RWPE1 (cell line): ENCODE data around the gene HES2.
"Not testable (repeated sequence)": the region's sequence is repeated elsewhere in the genome, so short reads cannot be mapped to it uniquely, and the experiment has no call there.

ENCODE experiments used
- CTCF ChIA-PET: fragments of 350-600 bp; sonication (Branson Sonifier 250); formaldehyde crosslinking; extraction: SDS; loops from one replicate; lab custom pipeline; 2021; lab: Yijun Ruan, JAX
- POLR2A ChIA-PET: fragments of 400-600 bp; formaldehyde crosslinking; extraction: SDS; loops from one replicate; lab custom pipeline; 2020; ENCODE audit warnings: antibody characterized with exemption; ENCODE audit not compliant: low non-redundant PET; lab: Yijun Ruan, JAX
- DNase-seq: peaks from one replicate; pipeline ENCODE4 v3.0.0; 2012; ENCODE audit warnings: low spot score
- H3K27ac ChIP-seq: fragments of 450-650 bp; 2 replicates; pipeline ENCODE4 v1.5.1; 2017
- CTCF ChIP-seq: fragments of 450-650 bp; conservative IDR thresholded peaks from 2 replicates; pipeline ENCODE4 v1.5.1; 2017; ENCODE audit warnings: low read depth, mild to moderate bottlenecking

Gene HES2

GRCh38 chr1:6435547-6435946 lies 15.8 kb upstream of the HES2 start:
- TF ChIP-seq CTCF = no peak
- ChIA-PET CTCF (no interaction called here), POLR2A (no interaction called here)
- H3K27ac ChIP-seq = no peak overlapping the region
- DNase-seq = no peak

- no peak for DNase-seq
- no peak overlapping the region for H3K27ac ChIP-seq
- ChIA-PET CTCF (interaction anchor here (0.6 kb wide), 1 partner anchor 231 kb away, joined by 3 read pairs; no protein-coding TSS in a partner anchor), POLR2A (no interaction called here)
- TF ChIP-seq CTCF = no peak
Measured at GRCh38 chr1:6435129-6435528, 15.4 kb upstream of the HES2 start.

- DNase-seq = no peak
- H3K27ac ChIP-seq = no peak overlapping the region
- TF ChIP-seq CTCF = no peak
- ChIA-PET POLR2A (interaction anchor here (0.5 kb wide), 1 partner anchor 38 kb away, joined by 14 read pairs; no protein-coding TSS in a partner anchor), CTCF (no interaction called here)
Measured at GRCh38 chr1:6434186-6434585, 14.5 kb upstream of the HES2 start.

- DNase-seq, POLR2A ChIA-PET, H3K27ac ChIP-seq: not testable (repeated sequence)
- CTCF ChIA-PET = interaction anchor here (0.6 to 1.6 kb wide), 3 partner anchors 9 to 173 kb away, joined by 3 to 4 read pairs (median 3); no protein-coding TSS in a partner anchor
Measured at GRCh38 chr1:6431645-6432579, 12.2 kb upstream of the HES2 start.

- CTCF ChIA-PET = interaction anchor here (0.6 to 1.0 kb wide), 3 partner anchors 8 to 273 kb away, joined by 3 read pairs; no protein-coding TSS in a partner anchor
- POLR2A ChIA-PET, H3K27ac ChIP-seq, DNase-seq: not testable (repeated sequence)
Measured at GRCh38 chr1:6429660-6430411, 10.1 kb upstream of the HES2 start.

GRCh38 chr1:6428453-6428852 lies 8.7 kb upstream of the HES2 start:
- POLR2A ChIA-PET, DNase-seq: not testable (repeated sequence)
- H3K27ac ChIP-seq = peak overlapping the region; percentile 88
- CTCF ChIA-PET = interaction anchor here (1.0 kb wide), 1 partner anchor 9 kb away, joined by 3 read pairs; no protein-coding TSS in a partner anchor

- TF ChIP-seq CTCF = no peak
- ChIA-PET POLR2A (no interaction called here), CTCF (interaction anchor here (0.6 kb wide), 1 partner anchor 240 kb away, joined by 3 read pairs; no protein-coding TSS in a partner anchor)
- DNase-seq = no peak
- peak overlapping the region; percentile 88 for H3K27ac ChIP-seq
Measured at GRCh38 chr1:6427441-6428390, 8.0 kb upstream of the HES2 start.
